Muscle layer of colon (tissue), 2 donors: Measurements from ENCODE around the gene SUCO.
"Not testable (repeated sequence)": the region's sequence is repeated elsewhere in the genome, so short reads cannot be mapped to it uniquely, and the experiment has no call there.

Source experiments
- H3K27ac ChIP-seq: one replicate; pipeline ENCODE4 v1.7.0; 2013; ENCODE audit warnings: low read depth, mild to moderate bottlenecking, low read length, moderate library complexity
- H3K27me3 ChIP-seq, 2 donors: one replicate each; pipeline ENCODE4 v1.7.0; 2013; ENCODE audit warnings: low read length in 2 of 2, mild to moderate bottlenecking in 2 of 2; ENCODE audit not compliant: insufficient read depth in 2 of 2, control insufficient read depth in 1 of 2
- H3K36me3 ChIP-seq: one replicate; pipeline ENCODE4 v1.7.0; 2013; ENCODE audit warnings: mild to moderate bottlenecking, low read length; ENCODE audit not compliant: insufficient read depth
- H3K4me1 ChIP-seq: one replicate; pipeline ENCODE4 v1.7.0; 2013; ENCODE audit warnings: mild to moderate bottlenecking, low read length; ENCODE audit not compliant: insufficient read depth
- H3K4me3 ChIP-seq, 2 donors: one replicate each; pipeline ENCODE4 v1.7.0; 2013; ENCODE audit warnings: low read length in 2 of 2, low read depth in 1 of 2, mild to moderate bottlenecking in 1 of 2, moderate library complexity in 1 of 2
- H3K9ac ChIP-seq: one replicate; pipeline ENCODE4 v1.7.0; 2013; ENCODE audit warnings: low read length
- H3K9me3 ChIP-seq: one replicate; pipeline ENCODE4 v1.7.0; 2013; ENCODE audit warnings: mild to moderate bottlenecking, low read length
- donor health status: abdominal sarcoma.
- donor health status: Adenocarcinoma of cecum.

SUCO gene

DNA sequence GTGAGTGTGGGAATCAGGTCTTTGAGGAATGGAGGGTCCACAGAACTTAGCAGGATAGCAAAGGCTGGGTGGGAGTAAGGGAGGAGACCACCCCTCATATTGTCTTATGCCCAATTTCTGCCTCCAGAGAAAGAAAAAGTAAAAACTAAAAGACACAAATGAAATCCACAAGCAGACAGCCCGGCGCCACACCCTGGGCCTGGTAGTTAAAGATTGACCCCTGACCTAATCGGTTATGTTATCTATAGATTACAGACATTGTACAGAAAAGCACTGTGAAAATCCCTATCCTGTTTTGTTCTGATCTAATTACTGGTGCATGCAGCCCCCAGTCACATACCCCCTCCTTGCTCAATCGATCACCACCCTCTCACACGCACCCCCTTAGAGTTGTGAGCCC lies 36.8 kb upstream of the SUCO start:
- not testable (repeated sequence) for H3K9me3 ChIP-seq, H3K4me3 ChIP-seq, H3K27me3 ChIP-seq, H3K9ac ChIP-seq, H3K27ac ChIP-seq, H3K36me3 ChIP-seq
- peaks cover 10% of the 10 kb centered on the region for H3K4me1 ChIP-seq

DNA sequence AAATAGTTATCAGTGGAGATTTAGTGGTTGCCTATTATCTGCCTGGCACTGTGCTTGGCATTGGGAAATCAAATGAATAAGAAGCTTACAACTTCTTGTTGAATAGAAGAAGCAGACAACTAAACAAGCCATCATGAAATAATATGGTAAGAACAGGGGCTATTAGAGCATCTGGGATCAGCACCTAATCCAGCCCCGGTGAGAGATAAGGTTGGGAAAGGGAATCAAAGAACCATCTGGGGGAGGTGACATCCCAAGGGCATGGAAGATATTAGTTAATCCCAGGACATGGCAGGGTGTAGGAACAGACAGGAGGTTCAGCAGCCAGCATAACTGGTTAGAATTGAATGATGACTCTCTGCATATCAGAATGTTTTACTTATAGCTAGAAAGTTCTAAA lies 36.3 kb upstream of the SUCO start:
- no peak overlapping the region for H3K27ac ChIP-seq
- H3K9ac ChIP-seq: no peak overlapping the region
- H3K4me1 ChIP-seq: peaks cover 10% of the 10 kb centered on the region
- no peaks in the 10 kb centered on the region for H3K9me3 ChIP-seq
- H3K36me3 ChIP-seq: no peaks in the 10 kb centered on the region
- no peak overlapping the region for H3K4me3 ChIP-seq
- H3K27me3 ChIP-seq: no peaks in the 10 kb centered on the region

DNA sequence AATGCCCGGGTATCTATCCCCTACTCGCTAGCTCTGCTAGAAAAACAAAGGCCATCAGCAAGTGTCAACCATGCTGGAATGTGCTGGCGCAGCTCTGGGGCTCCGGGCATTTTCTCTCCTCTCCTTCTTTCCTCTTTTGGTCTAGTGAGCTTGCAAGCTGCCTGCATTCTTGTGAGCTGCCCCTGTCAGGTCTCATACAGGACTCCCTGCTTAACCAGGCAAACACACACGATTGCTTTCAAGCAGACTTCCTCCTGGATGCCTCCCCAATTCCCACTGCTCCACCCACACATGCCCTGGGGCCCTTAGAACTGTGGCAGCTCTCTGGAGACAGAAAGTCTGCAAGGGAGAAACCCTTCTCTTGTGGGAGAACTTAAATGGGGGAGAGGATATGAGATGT lies 35.7 kb upstream of the SUCO start:
- Histone ChIP-seq H3K9me3 (no peaks in the 10 kb centered on the region), H3K9ac (no peak overlapping the region), H3K4me3 (no peak overlapping the region), H3K27me3 (no peaks in the 10 kb centered on the region), H3K27ac (no peak overlapping the region), H3K4me1 (peaks cover 10% of the 10 kb centered on the region), H3K36me3 (no peaks in the 10 kb centered on the region)

DNA sequence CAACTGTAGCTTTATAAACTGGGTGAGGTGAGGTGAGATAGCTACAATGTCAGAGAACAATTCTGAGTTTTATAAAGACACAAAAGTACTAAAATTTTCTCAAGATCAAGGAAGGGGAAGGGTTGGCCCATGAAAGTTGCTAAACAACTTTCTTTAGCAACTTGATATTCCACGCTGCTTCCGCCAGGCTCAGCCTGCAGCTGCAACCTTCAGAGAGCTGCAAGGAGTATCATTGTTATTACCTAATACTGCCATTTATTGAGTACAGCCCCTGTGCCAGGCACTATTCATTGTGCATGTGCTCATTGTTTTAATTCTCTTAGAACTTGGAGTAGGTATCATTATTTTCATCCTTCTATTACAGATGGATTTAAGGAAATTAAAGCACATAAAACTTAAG lies 34.1 kb upstream of the SUCO start:
- Histone ChIP-seq H3K27me3 (no peaks in the 10 kb centered on the region), H3K4me1 (peaks cover 10% of the 10 kb centered on the region), H3K9me3 (no peaks in the 10 kb centered on the region), H3K36me3 (no peaks in the 10 kb centered on the region), H3K9ac (no peak overlapping the region), H3K27ac (no peak overlapping the region), H3K4me3 (no peak overlapping the region)

DNA sequence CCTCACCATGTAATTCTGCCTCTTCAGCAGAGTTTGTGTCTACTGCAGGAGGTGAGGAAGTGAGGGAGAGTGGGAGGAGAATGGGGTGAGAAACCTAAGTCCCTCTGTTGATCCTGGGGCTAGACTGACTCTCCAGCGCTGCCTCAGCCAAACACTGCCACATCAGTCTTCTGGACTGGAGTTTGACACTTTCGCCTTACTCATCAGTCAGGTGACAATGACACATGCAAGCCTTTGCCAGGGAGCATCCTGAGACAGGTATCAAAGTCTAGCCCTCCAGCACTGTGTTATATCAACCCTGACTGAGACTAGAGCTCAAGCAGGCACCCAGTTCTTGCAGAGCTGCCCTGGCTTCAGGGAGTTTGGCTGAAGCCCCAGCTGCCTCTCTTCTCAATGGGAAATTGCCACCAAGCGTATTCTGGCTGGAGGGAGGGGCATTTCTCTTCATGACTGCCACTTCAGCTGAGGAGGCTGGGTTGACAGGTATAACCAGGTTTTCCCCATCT lies 33.3 kb upstream of the SUCO start:
- Histone ChIP-seq H3K27ac (no peak overlapping the region), H3K27me3 (no peaks in the 10 kb centered on the region), H3K9me3 (no peaks in the 10 kb centered on the region), H3K4me3 (no peak overlapping the region), H3K4me1 (peaks cover 10% of the 10 kb centered on the region), H3K9ac (no peak overlapping the region), H3K36me3 (no peaks in the 10 kb centered on the region)

DNA sequence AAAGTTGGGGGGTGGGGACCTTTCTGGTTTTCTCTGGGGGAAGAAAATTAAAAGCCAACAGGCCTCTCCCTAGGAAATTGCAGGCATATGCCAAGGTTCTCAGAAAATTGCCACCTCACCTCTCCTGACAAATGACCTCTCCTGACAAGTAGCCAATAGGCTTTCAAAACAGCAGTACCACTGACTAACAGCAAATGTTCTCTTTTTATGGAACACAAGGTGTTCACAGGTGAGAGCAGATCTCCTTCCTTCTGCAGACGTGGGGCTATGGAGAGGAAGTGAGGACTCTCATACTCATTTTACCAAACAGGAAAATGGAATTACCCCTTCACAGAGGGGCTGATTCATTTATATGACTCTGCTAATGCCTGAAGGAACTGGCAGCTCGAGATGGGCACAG lies 32.7 kb upstream of the SUCO start:
- H3K36me3 ChIP-seq: no peaks in the 10 kb centered on the region
- H3K27me3 ChIP-seq: no peaks in the 10 kb centered on the region
- H3K4me3 ChIP-seq: no peak overlapping the region
- no peak overlapping the region for H3K9ac ChIP-seq
- peaks cover 10% of the 10 kb centered on the region for H3K4me1 ChIP-seq
- H3K27ac ChIP-seq: no peak overlapping the region
- no peaks in the 10 kb centered on the region for H3K9me3 ChIP-seq

DNA sequence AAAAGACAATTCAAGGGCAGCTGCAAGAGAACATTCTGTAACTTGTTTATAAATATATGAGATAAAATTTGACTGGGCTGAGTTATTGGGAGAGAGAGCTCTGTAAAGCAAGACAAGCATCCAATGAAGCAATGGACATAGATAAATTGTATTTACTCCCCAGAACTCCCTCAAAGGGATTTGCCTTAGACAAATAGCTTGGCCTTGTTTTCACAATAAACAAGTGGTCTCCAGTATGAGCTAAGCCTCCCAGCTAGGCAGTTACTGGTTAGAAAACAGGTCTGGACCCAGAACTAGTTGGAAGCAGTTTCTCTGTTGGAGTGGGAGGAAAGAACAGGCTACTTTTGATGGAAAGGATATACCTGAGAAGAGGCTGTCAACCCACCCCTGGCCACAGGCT lies 25.2 kb upstream of the SUCO start:
- no peaks in the 10 kb centered on the region for H3K4me1 ChIP-seq
- no peak overlapping the region for H3K9ac ChIP-seq
- H3K9me3 ChIP-seq: no peaks in the 10 kb centered on the region
- no peak overlapping the region for H3K27ac ChIP-seq
- no peak overlapping the region for H3K4me3 ChIP-seq
- H3K27me3 ChIP-seq: no peaks in the 10 kb centered on the region
- no peaks in the 10 kb centered on the region for H3K36me3 ChIP-seq

DNA sequence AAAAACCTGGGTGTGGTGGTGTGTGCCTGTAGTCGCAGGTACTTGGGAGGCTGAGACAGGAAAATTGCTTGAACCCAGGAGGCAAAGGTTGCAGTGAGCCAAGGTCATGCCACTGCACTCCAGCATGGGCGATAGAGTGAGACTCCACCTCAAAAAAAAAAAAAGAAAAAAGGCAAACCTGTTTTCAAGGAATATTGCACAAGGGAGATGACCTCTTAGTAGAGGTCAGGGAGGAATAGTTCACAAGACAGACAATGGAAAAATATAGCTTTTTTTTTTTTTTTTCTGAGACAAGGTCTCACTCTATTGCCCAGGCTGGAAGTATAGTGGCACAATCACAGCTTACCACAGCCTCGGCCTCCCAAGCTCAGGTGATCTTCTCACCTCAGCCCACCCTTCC lies 22.5 kb upstream of the SUCO start:
- no peaks in the 10 kb centered on the region for H3K27me3 ChIP-seq

DNA sequence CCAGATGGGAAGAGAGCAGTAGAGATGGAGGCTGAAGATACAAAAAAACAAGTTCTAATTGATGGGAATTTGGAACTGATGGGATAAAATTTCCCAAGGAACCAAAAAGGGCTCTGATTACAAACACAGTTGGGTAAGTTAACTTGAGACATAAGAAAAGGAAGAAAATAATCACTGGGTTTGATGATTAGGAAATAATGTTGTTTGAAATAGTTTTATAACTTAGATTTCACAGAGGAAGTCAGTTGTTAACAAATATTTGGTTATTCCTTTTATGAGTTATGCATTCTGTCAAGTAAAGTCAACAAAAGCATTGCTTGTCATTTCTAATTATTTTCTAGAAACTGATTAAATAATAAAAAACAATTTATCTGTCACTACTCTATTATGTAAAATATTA lies 20.4 kb upstream of the SUCO start:
- Histone ChIP-seq H3K27ac (no peak overlapping the region), H3K4me1 (no peaks in the 10 kb centered on the region), H3K9me3 (no peaks in the 10 kb centered on the region), H3K9ac (no peak overlapping the region), H3K36me3 (no peaks in the 10 kb centered on the region), H3K4me3 (no peak overlapping the region), H3K27me3 (no peaks in the 10 kb centered on the region)

More for the DNA sequence above, 22.5 kb upstream of the SUCO start:
- H3K36me3 ChIP-seq: no peaks in the 10 kb centered on the region
- H3K27ac ChIP-seq: no peak overlapping the region
- H3K4me3 ChIP-seq: no peak overlapping the region
- H3K4me1 ChIP-seq: no peaks in the 10 kb centered on the region
- H3K9me3 ChIP-seq: no peaks in the 10 kb centered on the region
- H3K9ac ChIP-seq: no peak overlapping the region

DNA sequence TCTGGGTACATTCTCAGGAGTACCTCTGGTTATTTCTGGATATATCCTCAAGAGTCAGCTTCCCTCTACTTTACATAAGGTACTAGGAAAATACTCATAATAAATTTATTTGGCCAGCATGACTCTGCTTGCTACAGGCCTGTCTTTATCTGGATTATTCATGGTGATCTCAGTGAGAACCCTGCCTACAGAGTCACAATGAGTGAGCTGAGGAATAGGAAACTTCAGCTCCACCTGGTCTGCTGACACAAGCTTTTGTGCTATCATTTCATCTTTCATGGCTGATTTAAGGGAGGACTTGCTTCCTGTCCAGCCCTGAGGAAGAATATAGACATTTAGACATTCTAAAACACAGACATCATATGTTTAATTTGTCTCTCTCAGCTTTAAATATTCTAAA lies 19.5 kb upstream of the SUCO start:
- Histone ChIP-seq H3K4me1 (no peaks in the 10 kb centered on the region), H3K36me3 (no peaks in the 10 kb centered on the region), H3K9ac (no peak overlapping the region), H3K9me3 (no peaks in the 10 kb centered on the region), H3K4me3 (no peak overlapping the region), H3K27ac (no peak overlapping the region), H3K27me3 (no peaks in the 10 kb centered on the region)

DNA sequence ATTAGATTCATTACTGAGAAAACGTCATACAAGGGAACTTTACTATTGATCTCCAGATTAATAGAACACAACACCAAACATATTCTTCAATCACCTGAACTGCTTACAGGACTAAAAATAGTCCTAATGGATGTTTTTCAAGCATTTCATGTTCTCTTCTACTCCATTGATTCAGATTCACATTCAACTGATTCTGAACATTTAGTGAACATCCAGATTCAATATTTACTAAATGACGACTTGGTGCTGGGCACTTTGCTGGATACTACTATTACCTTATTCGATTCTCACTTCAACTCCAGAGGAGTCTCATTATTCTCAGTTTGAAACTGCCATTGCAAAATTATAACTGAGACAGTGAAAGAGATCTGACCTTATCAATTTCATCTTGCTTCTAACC lies 18.8 kb upstream of the SUCO start:
- no peaks in the 10 kb centered on the region for H3K9me3 ChIP-seq
- no peaks in the 10 kb centered on the region for H3K27me3 ChIP-seq
- H3K4me1 ChIP-seq: no peaks in the 10 kb centered on the region
- H3K4me3 ChIP-seq: no peak overlapping the region
- H3K9ac ChIP-seq: no peak overlapping the region
- H3K27ac ChIP-seq: no peak overlapping the region
- no peaks in the 10 kb centered on the region for H3K36me3 ChIP-seq

DNA sequence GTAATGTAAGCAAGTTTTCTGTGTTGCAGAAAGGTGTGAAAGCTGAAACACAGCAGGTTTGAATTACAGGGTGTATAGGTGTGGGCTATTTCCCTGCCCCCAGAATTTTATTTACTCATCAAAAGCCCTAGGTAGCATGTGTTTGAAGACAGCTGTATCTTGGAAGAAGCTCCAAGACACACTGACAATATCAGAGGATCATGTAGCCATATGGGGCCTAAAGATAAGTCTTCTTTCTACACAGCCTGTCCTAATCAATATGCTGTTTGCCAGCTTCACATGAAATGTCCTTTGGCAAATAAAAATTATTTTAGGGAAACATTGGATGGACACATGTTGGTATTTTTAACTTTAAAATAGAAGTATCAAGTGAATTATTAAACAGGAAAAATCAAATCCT lies 17.5 kb upstream of the SUCO start:
- no peak overlapping the region for H3K27ac ChIP-seq
- no peak overlapping the region for H3K9ac ChIP-seq
- no peaks in the 10 kb centered on the region for H3K36me3 ChIP-seq
- no peaks in the 10 kb centered on the region for H3K4me1 ChIP-seq
- H3K9me3 ChIP-seq: no peaks in the 10 kb centered on the region
- H3K4me3 ChIP-seq: no peak overlapping the region
- H3K27me3 ChIP-seq: no peaks in the 10 kb centered on the region
